ENCODE data around the gene PRSS50.
"Not testable (repeated sequence)": the region's sequence is repeated elsewhere in the genome, so short reads cannot be mapped to it uniquely, and the experiment has no call there.

The PRSS50 gene

GRCh38 chr3:46709157-46709654 lies 8.5 kb downstream of the PRSS50 start:
- no peak for DNase-seq (ENCODE audit: low spot score)

GRCh38 chr3:46708401-46709156 lies 9.1 kb downstream of the PRSS50 start:
- no peak for DNase-seq (ENCODE audit: low spot score)

GRCh38 chr3:46707601-46708011 lies 10.1 kb downstream of the PRSS50 start:
- no peak for DNase-seq (ENCODE audit: low spot score)

- no peak for DNase-seq (ENCODE audit: low spot score)
These were observed 10.7 kb downstream of the PRSS50 start for GRCh38 chr3:46706771-46707582.

GRCh38 chr3:46705751-46706552 lies 11.7 kb downstream of the PRSS50 start:
- DNase-seq (ENCODE audit: low spot score): no peak

- DNase-seq (ENCODE audit: low spot score): peak; percentile 63
These were observed 12.6 kb downstream of the PRSS50 start for GRCh38 chr3:46705022-46705530.

- DNase-seq (ENCODE audit: low spot score): not testable (repeated sequence)
These were observed 13.3 kb downstream of the PRSS50 start for GRCh38 chr3:46704346-46704745.

GRCh38 chr3:46703013-46703520 lies 14.6 kb downstream of the PRSS50 start:
- DNase-seq (ENCODE audit: low spot score): no peak

- no peak for DNase-seq (ENCODE audit: low spot score)
These were observed 15.2 kb downstream of the PRSS50 start for GRCh38 chr3:46702246-46703012.

- DNase-seq (ENCODE audit: low spot score): no peak
These were observed 16.3 kb downstream of the PRSS50 start, which contains the start of gene TMIE for GRCh38 chr3:46701181-46701939. Gene TMIE (plus strand): TSS chr3:46701392. CDS start chr3:46701488, 96 bp downstream.

- no peak for DNase-seq (ENCODE audit: low spot score)
These were observed 16.9 kb downstream of the PRSS50 start for GRCh38 chr3:46700772-46701171.

- no peak for DNase-seq (ENCODE audit: low spot score)
These were observed 17.8 kb downstream of the PRSS50 start for GRCh38 chr3:46699676-46700523.

GRCh38 chr3:46695962-46696894 lies 21.4 kb downstream of the PRSS50 start:
- no peak for DNase-seq (ENCODE audit: low spot score)

- DNase-seq (ENCODE audit: low spot score): no peak
These were observed 22.3 kb downstream of the PRSS50 start for GRCh38 chr3:46695177-46695961.

GRCh38 chr3:46694520-46694919 lies 23.1 kb downstream of the PRSS50 start:
- no peak for DNase-seq (ENCODE audit: low spot score)

GRCh38 chr3:46693892-46694226 lies 23.8 kb downstream of the PRSS50 start:
- no peak for DNase-seq (ENCODE audit: low spot score)
